DOHH2 (cell line): ENCODE data around the gene ITCH.

ENCODE experiments used
- H3F3A ChIP-seq: fragments of 200-600 bp; sonication (generic), shearing (Covaris generic); 2 replicates; pipeline ENCODE4 v1.6.0; 2016; ENCODE audit warnings: antibody characterized with exemption, mild to moderate bottlenecking; ENCODE audit not compliant: control insufficient read depth, insufficient read depth
- H3K27ac ChIP-seq: fragments of 200-600 bp; sonication (generic); 2 replicates; pipeline ENCODE4 v1.5.1; 2014; ENCODE audit warnings: low read depth, mild to moderate bottlenecking, low read length, moderate library complexity
- H3K27me3 ChIP-seq: fragments of 200-600 bp; sonication (generic); 2 replicates; pipeline ENCODE4 v1.6.1; 2014; ENCODE audit warnings: mild to moderate bottlenecking, low read length, mixed read lengths; ENCODE audit not compliant: control insufficient read depth
- H3K36me3 ChIP-seq: fragments of 200-600 bp; sonication (generic); 2 replicates; pipeline ENCODE4 v1.6.1; 2014; ENCODE audit warnings: mild to moderate bottlenecking, low read length, moderate library complexity, mixed read lengths; ENCODE audit not compliant: control insufficient read depth
- H3K4me1 ChIP-seq: fragments of 200-600 bp; sonication (generic); 2 replicates; pipeline ENCODE4 v1.6.1; 2014; ENCODE audit warnings: mild to moderate bottlenecking, low read length, mixed read lengths; ENCODE audit not compliant: control insufficient read depth
- H3K4me2 ChIP-seq: fragments of 200-600 bp; sonication (generic); 2 replicates; pipeline ENCODE4 v1.6.0; 2014; ENCODE audit warnings: mild to moderate bottlenecking, low read length, moderate library complexity
- H3K4me3 ChIP-seq: fragments of 200-600 bp; sonication (generic); 2 replicates; pipeline ENCODE4 v1.5.1; 2014; ENCODE audit warnings: mild to moderate bottlenecking, low read length, mixed read lengths
- H3K79me2 ChIP-seq: fragments of 200-600 bp; sonication (generic); 2 replicates; pipeline ENCODE4 v1.6.1; 2014; ENCODE audit warnings: mild to moderate bottlenecking, low read length, mixed read lengths; ENCODE audit not compliant: control insufficient read depth
- H3K9me2 ChIP-seq: fragments of 200-600 bp; sonication (generic); replicated peaks from 2 replicates; pipeline ENCODE4 v1.6.1; 2014; ENCODE audit warnings: mild to moderate bottlenecking, low read length, mixed read lengths; ENCODE audit not compliant: control insufficient read depth
- H3K9me3 ChIP-seq: fragments of 200-600 bp; sonication (generic); 2 replicates; pipeline ENCODE4 v1.6.1; 2014; ENCODE audit warnings: antibody characterized with exemption, low read length, mixed read lengths; ENCODE audit not compliant: control insufficient read depth, insufficient read depth
- H4K20me1 ChIP-seq: fragments of 200-600 bp; sonication (generic); 2 replicates; pipeline ENCODE4 v1.6.0; 2014; ENCODE audit warnings: low read depth, mild to moderate bottlenecking, antibody characterized with exemption, low read length, moderate library complexity; ENCODE audit not compliant: control insufficient read depth, insufficient read depth
- CTCF ChIP-seq: fragments of 200-600 bp; sonication (generic); IDR thresholded peaks from one replicate; pipeline ENCODE4 v1.5.1; 2014; ENCODE audit warnings: antibody characterized with exemption, mild to moderate bottlenecking, low read depth, low read length; ENCODE audit not compliant: poor library complexity, severe bottlenecking
- EZH2phosphoT487 ChIP-seq: fragments of 200-600 bp; sonication (generic); IDR thresholded peaks from 2 replicates; pipeline ENCODE4 v1.6.1; 2017; ENCODE audit warnings: borderline replicate concordance, mild to moderate bottlenecking, antibody characterized with exemption, low read length, moderate library complexity, mixed read lengths

The ITCH gene

GRCh38 chr20:34318609-34319443 lies 44.2 kb upstream of the ITCH start:
- Histone ChIP-seq H3K4me1 (peaks cover 15% of the 10 kb centered on the region), H3K36me3 (no peaks in the 10 kb centered on the region), H3K4me2 (no peak overlapping the region), H3F3A (no peaks in the 10 kb centered on the region), H3K9me2 (no peaks in the 10 kb centered on the region), H3K9me3 (no peaks in the 10 kb centered on the region), H3K27ac (no peak overlapping the region), H3K27me3 (no peaks in the 10 kb centered on the region), H3K79me2 (no peaks in the 10 kb centered on the region), H3K4me3 (no peak overlapping the region), H4K20me1 (no peaks in the 10 kb centered on the region)
- no peak for TF ChIP-seq CTCF
- TF ChIP-seq EZH2phosphoT487 = no peak

GRCh38 chr20:34320861-34321260 lies 42.2 kb upstream of the ITCH start:
- no peak for TF ChIP-seq EZH2phosphoT487
- no peak for TF ChIP-seq CTCF
- peaks cover 15% of the 10 kb centered on the region for H3K4me1 ChIP-seq
- no peaks in the 10 kb centered on the region for H3K27me3 ChIP-seq
- no peaks in the 10 kb centered on the region for H3K9me2 ChIP-seq
- no peaks in the 10 kb centered on the region for H3K79me2 ChIP-seq
- no peaks in the 10 kb centered on the region for H3K36me3 ChIP-seq
- no peak overlapping the region for H3K4me3 ChIP-seq
- no peak overlapping the region for H3K4me2 ChIP-seq
- H3K9me3 ChIP-seq = no peaks in the 10 kb centered on the region
- H4K20me1 ChIP-seq = no peaks in the 10 kb centered on the region
- no peaks in the 10 kb centered on the region for H3F3A ChIP-seq
- H3K27ac ChIP-seq = no peak overlapping the region

GRCh38 chr20:34322267-34323105 lies 40.6 kb upstream of the ITCH start:
- Histone ChIP-seq H3K4me3 (no peak overlapping the region), H3F3A (no peaks in the 10 kb centered on the region), H3K4me2 (peak overlapping the region; percentile 4; the same call in 1 of the 2 replicates), H3K4me1 (peaks cover 22% of the 10 kb centered on the region), H4K20me1 (no peaks in the 10 kb centered on the region), H3K9me3 (no peaks in the 10 kb centered on the region), H3K79me2 (no peaks in the 10 kb centered on the region), H3K36me3 (no peaks in the 10 kb centered on the region), H3K27me3 (no peaks in the 10 kb centered on the region), H3K9me2 (no peaks in the 10 kb centered on the region), H3K27ac (no peak overlapping the region)
- TF ChIP-seq CTCF (no peak), EZH2phosphoT487 (no peak)
